ENCODE measurements around the gene FIG4.
A peak's percentile ranks its signal among the peaks of the same experiment; 100 is the strongest.
"Not testable (repeated sequence)": the region's sequence is repeated elsewhere in the genome, so short reads cannot be mapped to it uniquely, and the experiment has no call there.

The FIG4 gene

GRCh38 chr6:109854541-109855308, 163.6 kb downstream of the FIG4 start:
- no peak for DNase-seq (ENCODE audit: low read depth)

- DNase-seq (ENCODE audit: low read depth), result not testable (repeated sequence)
These were observed 164.5 kb downstream of the FIG4 start for GRCh38 chr6:109855476-109856040.

GRCh38 chr6:109861946-109862345, 170.8 kb downstream of the FIG4 start:
- no peak for DNase-seq (ENCODE audit: low read depth)

GRCh38 chr6:109864050-109864449, 173.0 kb downstream of the FIG4 start:
- DNase-seq (ENCODE audit: low read depth), result no peak

GRCh38 chr6:109865968-109866367, 174.9 kb downstream of the FIG4 start:
- no peak for DNase-seq (ENCODE audit: low read depth)

- DNase-seq (ENCODE audit: low read depth), result no peak
These were observed 176.2 kb downstream of the FIG4 start for GRCh38 chr6:109867009-109867969.

- DNase-seq (ENCODE audit: low read depth), result peak; percentile 53
These were observed 176.9 kb downstream of the FIG4 start for GRCh38 chr6:109867970-109868358.

- DNase-seq (ENCODE audit: low read depth), result peak; percentile 7
These were observed 178.4 kb downstream of the FIG4 start for GRCh38 chr6:109869398-109870088.

- no peak for DNase-seq (ENCODE audit: low read depth)
These were observed 179.0 kb downstream of the FIG4 start for GRCh38 chr6:109870089-109870410.

- DNase-seq (ENCODE audit: low read depth), result no peak
These were observed 181.5 kb downstream of the FIG4 start for GRCh38 chr6:109872549-109872948.

GRCh38 chr6:109872968-109873545, 182.0 kb downstream of the FIG4 start:
- no peak for DNase-seq (ENCODE audit: low read depth)

- DNase-seq (ENCODE audit: low read depth), result no peak
These were observed 183.0 kb downstream of the FIG4 start for GRCh38 chr6:109874086-109874485.

- no peak for DNase-seq (ENCODE audit: low read depth)
These were observed 183.5 kb downstream of the FIG4 start for GRCh38 chr6:109874621-109875020.

Data from amniotic epithelial cell (primary cell).